Neural progenitor cell (in vitro differentiated cells): ENCODE results near the gene LAMA1.

Experiments used
- EZH2 ChIP-seq: fragments of 200-600 bp; sonication (generic); IDR thresholded peaks from 2 replicates; pipeline ENCODE4 v1.6.1; 2017; ENCODE audit warnings: antibody characterized with exemption, mild to moderate bottlenecking, moderate library complexity
- TF ChIP-seq, protein P1 (sequence below): fragments of 200-600 bp; sonication (generic); IDR thresholded peaks from 2 replicates; pipeline ENCODE4 v1.5.1; 2017; ENCODE audit warnings: antibody characterized with exemption, mild to moderate bottlenecking

DNA sequence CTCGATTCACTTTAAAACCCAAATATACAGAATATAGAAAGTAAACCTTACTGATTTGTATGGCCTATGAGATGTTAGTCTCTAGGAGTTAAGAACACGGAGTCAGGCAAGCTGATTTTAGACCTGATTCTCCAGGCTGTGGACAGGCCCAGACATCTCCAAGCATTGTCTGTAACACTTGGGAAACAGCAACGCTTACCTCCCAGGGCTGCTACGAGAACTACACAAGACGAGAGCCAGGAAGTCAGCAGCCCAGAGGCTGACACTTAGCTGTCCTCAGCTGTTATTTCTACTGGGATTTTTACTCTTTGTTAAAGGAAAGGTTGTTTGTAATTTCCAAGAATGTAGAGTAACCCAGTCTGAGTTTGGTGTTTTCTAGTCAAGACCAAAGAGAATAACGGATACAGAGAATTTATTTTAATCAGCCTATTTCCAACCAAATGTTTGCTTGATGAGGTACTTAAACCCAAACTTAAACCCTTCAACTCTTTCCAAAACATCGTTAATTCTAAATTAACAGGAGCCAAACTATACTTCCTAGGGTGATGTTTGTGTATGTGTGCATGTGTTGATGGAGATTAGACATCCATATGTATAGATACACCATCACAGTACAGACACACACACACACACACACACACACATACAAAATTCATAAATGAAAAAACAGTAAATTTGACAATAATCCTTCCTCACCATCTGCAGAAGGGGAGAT lies 123.4 kb downstream of the LAMA1 start:
- TF ChIP-seq, protein P1, sequence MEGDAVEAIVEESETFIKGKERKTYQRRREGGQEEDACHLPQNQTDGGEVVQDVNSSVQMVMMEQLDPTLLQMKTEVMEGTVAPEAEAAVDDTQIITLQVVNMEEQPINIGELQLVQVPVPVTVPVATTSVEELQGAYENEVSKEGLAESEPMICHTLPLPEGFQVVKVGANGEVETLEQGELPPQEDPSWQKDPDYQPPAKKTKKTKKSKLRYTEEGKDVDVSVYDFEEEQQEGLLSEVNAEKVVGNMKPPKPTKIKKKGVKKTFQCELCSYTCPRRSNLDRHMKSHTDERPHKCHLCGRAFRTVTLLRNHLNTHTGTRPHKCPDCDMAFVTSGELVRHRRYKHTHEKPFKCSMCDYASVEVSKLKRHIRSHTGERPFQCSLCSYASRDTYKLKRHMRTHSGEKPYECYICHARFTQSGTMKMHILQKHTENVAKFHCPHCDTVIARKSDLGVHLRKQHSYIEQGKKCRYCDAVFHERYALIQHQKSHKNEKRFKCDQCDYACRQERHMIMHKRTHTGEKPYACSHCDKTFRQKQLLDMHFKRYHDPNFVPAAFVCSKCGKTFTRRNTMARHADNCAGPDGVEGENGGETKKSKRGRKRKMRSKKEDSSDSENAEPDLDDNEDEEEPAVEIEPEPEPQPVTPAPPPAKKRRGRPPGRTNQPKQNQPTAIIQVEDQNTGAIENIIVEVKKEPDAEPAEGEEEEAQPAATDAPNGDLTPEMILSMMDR: no peak
- TF ChIP-seq EZH2: no peak
